Left lung (tissue), 10 donors: Measurements from ENCODE around the gene RFLNA. TPM values are rescaled to one million over a fixed set of nuclear protein-coding genes. Genes with fewer than 3 reads are reported as not detected.
A peak's percentile ranks its signal among the peaks of the same experiment; 100 is the strongest.

Experiments
- ATAC-seq: fragments of 200-7000 bp; cut with Tn5 transposase; one replicate; pipeline ENCODE4 v1.9.1; 2020; ENCODE audit warnings: moderate library complexity
- DNase-seq, 4 donors: peaks; one replicate each; pipeline ENCODE4 v3.0.0-alpha.2; 2013 to 2020
- H3K27ac ChIP-seq, 2 donors: fragments of 200-600 bp; sonication (generic) in 1 of 2; one replicate each; pipeline versions ENCODE4 v1.5.0 to v1.8.0; 2020 to 2021
- H3K27me3 ChIP-seq, 2 donors: fragments of 200-600 bp; sonication (generic) in 1 of 2; one replicate each; pipeline versions ENCODE4 v1.5.0 to v1.8.0; 2020 to 2021
- H3K36me3 ChIP-seq, 2 donors: fragments of 200-600 bp; sonication (generic) in 1 of 2; one replicate each; pipeline versions ENCODE4 v1.5.0 to v1.8.0; 2020 to 2021
- H3K4me1 ChIP-seq, 2 donors: fragments of 200-600 bp; one replicate each; pipeline ENCODE4 v1.8.0; 2021
- H3K4me3 ChIP-seq, 2 donors: fragments of 200-600 bp; sonication (generic) in 1 of 2; one replicate each; pipeline versions ENCODE4 v1.5.0 to v1.8.0; 2020 to 2021; ENCODE audit warnings: mild to moderate bottlenecking in 1 of 2
- H3K9me3 ChIP-seq, 2 donors: fragments of 200-600 bp; sonication (generic) in 1 of 2; one replicate each; pipeline versions ENCODE4 v1.5.0 to v1.8.0; 2020 to 2021
- intact Hi-C, 2 donors: fragments of 100-400 bp; cut with DNase I; formaldehyde crosslinking; loops; one replicate each; pipeline versions ENCODE4 v1.11.2 to v1.14.2; 2022
- polyA plus RNA-seq, 6 donors: library from polyadenylated mRNA; unstranded; fragments of 120-200 nt; gene quantifications; one replicate each; pipeline ENCODE4 v1.2.1, GENCODE V29; 2013; ENCODE audit not compliant: insufficient read length in 6 of 6
- total RNA-seq, 2 donors: library from RNA; stranded (reverse); fragmentation: NEBNext Ultra II Directional; extraction: Animal tissue kit (Norgen Biotek cat#: 25700); gene quantifications; one replicate each; pipeline ENCODE4 v1.2.1, GENCODE V29; 2021
- TF ChIP-seq, protein P1 (sequence below), 2 donors: fragments of 200-600 bp; sonication (generic) in 1 of 2; IDR thresholded peaks; one replicate each; pipeline versions ENCODE4 v1.5.0 to v1.8.0; 2021; ENCODE audit warnings: antibody characterized with exemption in 2 of 2
- donor health status: DM: no; HTN: yes; CAD: no.
- donor health status: DM: no; HTN: no; CAD: no.

RFLNA gene
- total and polyA plus RNA-seq, 8 donors = 1.4 to 4.7 (median 3.0) TPM

DNA sequence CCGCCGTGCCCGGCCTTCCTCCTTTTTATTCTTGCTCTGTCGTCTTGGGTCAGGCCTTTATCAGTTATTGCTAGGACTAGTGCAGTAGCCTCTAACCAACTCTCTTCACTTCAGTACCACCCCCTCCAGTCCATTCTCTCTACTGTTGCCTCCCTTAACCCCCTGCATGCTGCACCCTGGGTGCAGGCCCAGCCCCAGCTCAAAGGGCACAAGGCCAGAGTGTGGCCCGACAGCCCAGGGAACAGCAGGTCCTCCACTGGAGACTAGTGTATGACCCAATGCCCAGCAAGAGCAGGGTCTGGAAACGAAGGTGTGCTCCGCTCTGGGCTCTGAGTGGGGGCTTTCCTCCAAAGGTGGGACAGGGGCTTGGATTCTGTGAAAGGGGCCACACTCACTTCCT, 30.0 kb upstream of the RFLNA start:
- no peaks in the 10 kb centered on the region for H3K36me3 ChIP-seq
- TF ChIP-seq, protein P1, sequence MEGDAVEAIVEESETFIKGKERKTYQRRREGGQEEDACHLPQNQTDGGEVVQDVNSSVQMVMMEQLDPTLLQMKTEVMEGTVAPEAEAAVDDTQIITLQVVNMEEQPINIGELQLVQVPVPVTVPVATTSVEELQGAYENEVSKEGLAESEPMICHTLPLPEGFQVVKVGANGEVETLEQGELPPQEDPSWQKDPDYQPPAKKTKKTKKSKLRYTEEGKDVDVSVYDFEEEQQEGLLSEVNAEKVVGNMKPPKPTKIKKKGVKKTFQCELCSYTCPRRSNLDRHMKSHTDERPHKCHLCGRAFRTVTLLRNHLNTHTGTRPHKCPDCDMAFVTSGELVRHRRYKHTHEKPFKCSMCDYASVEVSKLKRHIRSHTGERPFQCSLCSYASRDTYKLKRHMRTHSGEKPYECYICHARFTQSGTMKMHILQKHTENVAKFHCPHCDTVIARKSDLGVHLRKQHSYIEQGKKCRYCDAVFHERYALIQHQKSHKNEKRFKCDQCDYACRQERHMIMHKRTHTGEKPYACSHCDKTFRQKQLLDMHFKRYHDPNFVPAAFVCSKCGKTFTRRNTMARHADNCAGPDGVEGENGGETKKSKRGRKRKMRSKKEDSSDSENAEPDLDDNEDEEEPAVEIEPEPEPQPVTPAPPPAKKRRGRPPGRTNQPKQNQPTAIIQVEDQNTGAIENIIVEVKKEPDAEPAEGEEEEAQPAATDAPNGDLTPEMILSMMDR (IDR thresholded peaks at IDR 0.05) = no peak
- no peak overlapping the region for H3K4me3 ChIP-seq
- H3K27ac ChIP-seq = no peak overlapping the region
- intact Hi-C loops = no loop called here
- ATAC-seq (no peak), DNase-seq (no peak)
- H3K27me3 ChIP-seq = peaks cover 0 to 16% of the 10 kb centered on the region in 2 donors
- peaks cover 0 to 4% of the 10 kb centered on the region in 2 donors for H3K9me3 ChIP-seq
- no peaks in the 10 kb centered on the region for H3K4me1 ChIP-seq

- H3K27me3 ChIP-seq = peaks cover 0 to under 1% of the 10 kb centered on the region in 2 donors
- no peaks in the 10 kb centered on the region for H3K36me3 ChIP-seq
- TF ChIP-seq, protein P1 (IDR thresholded peaks at IDR 0.05) = no peak
- H3K4me1 ChIP-seq = no peaks in the 10 kb centered on the region
- no peak overlapping the region for H3K27ac ChIP-seq
- intact Hi-C loops = no loop called here
- peaks cover 0 to 4% of the 10 kb centered on the region in 2 donors for H3K9me3 ChIP-seq
- DNase-seq (no peak), ATAC-seq (no peak)
- H3K4me3 ChIP-seq = no peak overlapping the region
Observed at GRCh38 chr12:124267205-124267778, 27.6 kb upstream of the RFLNA start.

- H3K27me3 ChIP-seq = no peaks in the 10 kb centered on the region
- H3K4me3 ChIP-seq = no peak overlapping the region
- no peak overlapping the region for H3K27ac ChIP-seq
- H3K4me1 ChIP-seq = no peaks in the 10 kb centered on the region
- intact Hi-C loops = no loop called here
- no peaks in the 10 kb centered on the region for H3K36me3 ChIP-seq
- H3K9me3 ChIP-seq = peaks cover 0 to 4% of the 10 kb centered on the region in 2 donors
- ATAC-seq (no peak), DNase-seq (no peak)
- TF ChIP-seq, protein P1 (IDR thresholded peaks at IDR 0.05) = no peak
Observed at GRCh38 chr12:124270671-124271070, 24.2 kb upstream of the RFLNA start.

DNA sequence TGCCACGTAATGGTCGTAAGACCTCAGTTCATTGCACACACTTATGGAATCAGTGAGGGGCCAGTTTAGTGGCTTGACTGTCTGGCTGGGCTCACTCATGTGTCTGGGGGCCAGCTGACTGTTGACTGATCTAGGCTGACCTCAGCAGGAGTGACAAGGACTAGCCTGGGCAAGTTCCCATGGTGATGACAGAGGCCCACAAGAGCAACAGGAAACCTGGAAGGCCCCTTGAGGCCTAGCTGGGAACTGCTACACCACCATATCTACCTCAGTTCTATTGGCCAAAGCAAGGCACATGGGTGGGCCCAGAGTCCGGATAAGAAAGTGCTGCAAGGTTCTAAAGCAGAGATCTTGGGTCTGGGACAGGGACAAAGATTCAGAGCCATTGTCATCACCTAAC, 21.3 kb upstream of the RFLNA start:
- peak; percentile 61 for ATAC-seq
- intact Hi-C loops = no loop called here
- no peak overlapping the region for H3K4me3 ChIP-seq
- H3K4me1 ChIP-seq = no peaks in the 10 kb centered on the region
- H3K36me3 ChIP-seq = no peaks in the 10 kb centered on the region
- TF ChIP-seq, protein P1 (IDR thresholded peaks at IDR 0.05) = peak in 1 of 2 donors; percentile 17
- no peak for DNase-seq
- H3K9me3 ChIP-seq = peaks cover 0 to 4% of the 10 kb centered on the region in 2 donors
- H3K27me3 ChIP-seq = peaks cover 0 to 23% of the 10 kb centered on the region in 2 donors
- H3K27ac ChIP-seq = no peak overlapping the region

DNA sequence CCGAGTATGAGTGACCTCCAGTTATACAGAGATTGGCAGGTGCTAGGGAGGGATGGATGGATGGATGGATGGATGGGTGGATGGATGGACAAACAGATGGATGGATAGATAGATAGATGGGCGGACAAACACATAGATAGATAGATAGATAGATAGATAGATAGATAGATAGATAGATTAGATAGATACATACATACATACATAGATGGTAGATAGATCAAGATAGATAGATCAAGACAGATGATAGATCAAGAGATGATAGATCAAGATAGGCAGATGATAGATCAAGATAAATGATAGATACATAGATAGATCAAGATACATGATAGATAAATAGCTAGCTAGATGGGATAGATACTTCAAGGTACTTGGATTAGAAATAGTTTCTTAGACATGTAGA, 18.6 kb upstream of the RFLNA start:
- TF ChIP-seq, protein P1 (IDR thresholded peaks at IDR 0.05) = no peak

More for the DNA sequence above, 18.6 kb upstream of the RFLNA start:
- ATAC-seq (no peak), DNase-seq (no peak)
- Histone ChIP-seq H3K9me3 (no peaks in the 10 kb centered on the region), H3K4me3 (no peak overlapping the region), H3K27ac (no peak overlapping the region), H3K4me1 (no peaks in the 10 kb centered on the region), H3K36me3 (no peaks in the 10 kb centered on the region), H3K27me3 (peaks cover 4 to 48% of the 10 kb centered on the region in 2 donors)
- intact Hi-C loops = no loop called here
